IPS-18c (cell line): ENCODE results near the gene LTBP1.

Experiments
- H3K4me3 ChIP-seq: 2 replicates; pipeline ENCODE4 v1.7.0; 2013; ENCODE audit warnings: low read depth, mild to moderate bottlenecking, low read length, moderate library complexity; ENCODE audit not compliant: insufficient read depth
- H3K9me3 ChIP-seq: one replicate; pipeline ENCODE4 v1.6.1; 2013; ENCODE audit warnings: mild to moderate bottlenecking, low read length, moderate library complexity; ENCODE audit not compliant: control insufficient read depth, insufficient read depth

The LTBP1 gene

GRCh38 chr2:33318456-33318855 lies 371.7 kb downstream of the LTBP1 start:
- no peak overlapping the region for H3K4me3 ChIP-seq

GRCh38 chr2:33320573-33320972 lies 373.8 kb downstream of the LTBP1 start:
- H3K4me3 ChIP-seq = no peak overlapping the region
- H3K9me3 ChIP-seq = no peaks in the 10 kb centered on the region

More at GRCh38 chr2:33318456-33318855, 371.7 kb downstream of the LTBP1 start:
- no peaks in the 10 kb centered on the region for H3K9me3 ChIP-seq

GRCh38 chr2:33321236-33321771 lies 374.6 kb downstream of the LTBP1 start:
- no peaks in the 10 kb centered on the region for H3K9me3 ChIP-seq
- H3K4me3 ChIP-seq = no peak overlapping the region

- Histone ChIP-seq H3K9me3 (no peaks in the 10 kb centered on the region), H3K4me3 (no peak overlapping the region)
Observed at GRCh38 chr2:33321876-33322483, 375.2 kb downstream of the LTBP1 start.

- Histone ChIP-seq H3K9me3 (no peaks in the 10 kb centered on the region), H3K4me3 (no peak overlapping the region)
Observed at GRCh38 chr2:33322612-33323011, 375.9 kb downstream of the LTBP1 start.

- no peak overlapping the region for H3K4me3 ChIP-seq
- no peaks in the 10 kb centered on the region for H3K9me3 ChIP-seq
Observed at GRCh38 chr2:33323957-33324356, 377.2 kb downstream of the LTBP1 start.

GRCh38 chr2:33326100-33326499 lies 379.3 kb downstream of the LTBP1 start:
- Histone ChIP-seq H3K4me3 (no peak overlapping the region), H3K9me3 (no peaks in the 10 kb centered on the region)

- H3K9me3 ChIP-seq = no peaks in the 10 kb centered on the region
- no peak overlapping the region for H3K4me3 ChIP-seq
Observed at GRCh38 chr2:33333433-33333832, 386.7 kb downstream of the LTBP1 start.

GRCh38 chr2:33334083-33334482 lies 387.3 kb downstream of the LTBP1 start:
- Histone ChIP-seq H3K9me3 (no peaks in the 10 kb centered on the region), H3K4me3 (no peak overlapping the region)

GRCh38 chr2:33335516-33335915 lies 388.8 kb downstream of the LTBP1 start:
- no peak overlapping the region for H3K4me3 ChIP-seq
- H3K9me3 ChIP-seq = no peaks in the 10 kb centered on the region

- no peak overlapping the region for H3K4me3 ChIP-seq
Observed at GRCh38 chr2:33336036-33336625, 389.4 kb downstream of the LTBP1 start.

GRCh38 chr2:33337385-33337960 lies 390.7 kb downstream of the LTBP1 start:
- H3K9me3 ChIP-seq = no peaks in the 10 kb centered on the region
- H3K4me3 ChIP-seq = no peak overlapping the region

More at GRCh38 chr2:33336036-33336625, 389.4 kb downstream of the LTBP1 start:
- H3K9me3 ChIP-seq = no peaks in the 10 kb centered on the region

GRCh38 chr2:33337981-33338380 lies 391.2 kb downstream of the LTBP1 start:
- Histone ChIP-seq H3K4me3 (no peak overlapping the region), H3K9me3 (no peaks in the 10 kb centered on the region)

GRCh38 chr2:33339269-33339668 lies 392.5 kb downstream of the LTBP1 start:
- no peaks in the 10 kb centered on the region for H3K9me3 ChIP-seq
- H3K4me3 ChIP-seq = no peak overlapping the region

- Histone ChIP-seq H3K4me3 (no peak overlapping the region), H3K9me3 (no peaks in the 10 kb centered on the region)
Observed at GRCh38 chr2:33340280-33340679, 393.5 kb downstream of the LTBP1 start.

- no peaks in the 10 kb centered on the region for H3K9me3 ChIP-seq
- H3K4me3 ChIP-seq = no peak overlapping the region
Observed at GRCh38 chr2:33342171-33342570, 395.4 kb downstream of the LTBP1 start.

GRCh38 chr2:33342705-33343104 lies 396.0 kb downstream of the LTBP1 start:
- H3K4me3 ChIP-seq = no peak overlapping the region
- no peaks in the 10 kb centered on the region for H3K9me3 ChIP-seq

GRCh38 chr2:33343387-33343895 lies 396.7 kb downstream of the LTBP1 start:
- Histone ChIP-seq H3K4me3 (no peak overlapping the region), H3K9me3 (no peaks in the 10 kb centered on the region)
